HG03378 (cell line): ENCODE data around the gene MUC21.

Experiments used
- ATAC-seq: cut with Tn5 transposase; IDR thresholded peaks from one replicate; pipeline ENCODE4 v1.9.1; 2021; ENCODE audit warnings: mild to moderate bottlenecking, moderate library complexity; ENCODE audit not compliant: unreplicated experiment

MUC21 gene

GRCh38 chr6:30983439-30983838 lies at the start of gene MUC21:
TSS of gene MUC21 (plus strand) at chr6:30983718. CDS start at chr6:30983959, 241 bp downstream.
- no peak for ATAC-seq

- no peak for ATAC-seq
Measured at GRCh38 chr6:30935018-30935417, 48.5 kb upstream of the MUC21 start.

GRCh38 chr6:30937265-30937664 lies 46.3 kb upstream of the MUC21 start:
- ATAC-seq, result no peak

GRCh38 chr6:30938730-30939129 lies 44.8 kb upstream of the MUC21 start:
- no peak for ATAC-seq

GRCh38 chr6:30939473-30939872 lies 44.0 kb upstream of the MUC21 start:
- no peak for ATAC-seq

- no peak for ATAC-seq
Measured at GRCh38 chr6:30940361-30940986, 43.0 kb upstream of the MUC21 start, which contains the start of gene MUCL3. TSS of gene MUCL3 (plus strand) at chr6:30940973. CDS start at chr6:30941000, 27 bp downstream.

- ATAC-seq, result no peak
Measured at GRCh38 chr6:30942338-30943060, 41.0 kb upstream of the MUC21 start.

GRCh38 chr6:30944051-30944450 lies 39.5 kb upstream of the MUC21 start:
- no peak for ATAC-seq

- no peak for ATAC-seq
Measured at GRCh38 chr6:30945281-30945680, 38.2 kb upstream of the MUC21 start.

- ATAC-seq, result no peak
Measured at GRCh38 chr6:30947231-30947630, 36.3 kb upstream of the MUC21 start.

- ATAC-seq, result no peak
Measured at GRCh38 chr6:30948811-30949210, 34.7 kb upstream of the MUC21 start.

GRCh38 chr6:30951907-30952469 lies 31.5 kb upstream of the MUC21 start:
- no peak for ATAC-seq

- no peak for ATAC-seq
Measured at GRCh38 chr6:30954631-30955366, 28.7 kb upstream of the MUC21 start.

GRCh38 chr6:30955367-30956042 lies 28.0 kb upstream of the MUC21 start:
- ATAC-seq, result no peak

GRCh38 chr6:30957716-30958115 lies 25.8 kb upstream of the MUC21 start:
- ATAC-seq, result no peak

GRCh38 chr6:30960907-30961673 lies 22.4 kb upstream of the MUC21 start:
- no peak for ATAC-seq

- ATAC-seq, result no peak
Measured at GRCh38 chr6:30962716-30963115, 20.8 kb upstream of the MUC21 start.

- no peak for ATAC-seq
Measured at GRCh38 chr6:30963641-30964040, 19.9 kb upstream of the MUC21 start.

GRCh38 chr6:30964075-30964474 lies 19.4 kb upstream of the MUC21 start:
- ATAC-seq, result no peak

GRCh38 chr6:30965140-30965601 lies 18.3 kb upstream of the MUC21 start:
- ATAC-seq, result no peak
